Chondrocyte (in vitro differentiated cells): Measurements from ENCODE around the gene CCDC8. TPM values are rescaled to one million over a fixed set of nuclear protein-coding genes. Genes with fewer than 3 reads are reported as not detected.
A peak's percentile ranks its signal among the peaks of the same experiment; 100 is the strongest.

Experiments
- DNase-seq: peaks from one replicate; pipeline ENCODE4 v3.0.0; 2021; ENCODE audit warnings: mixed read lengths, low spot score
- H3K27ac Mint-ChIP-seq: one replicate; pipeline ENCODE4 v1.8.0; 2021; ENCODE audit warnings: mild to moderate bottlenecking, moderate library complexity, mixed read lengths; ENCODE audit not compliant: unreplicated experiment
- H3K27me3 Mint-ChIP-seq: 2 replicates; pipeline ENCODE4 v1.8.0; 2021; ENCODE audit warnings: low read depth, mixed read lengths
- H3K36me3 Mint-ChIP-seq: 2 replicates; pipeline ENCODE4 v1.8.0; 2021; ENCODE audit warnings: low read depth, mixed read lengths
- H3K4me1 Mint-ChIP-seq: 2 replicates; pipeline ENCODE4 v1.8.0; 2021; ENCODE audit warnings: low read depth, mild to moderate bottlenecking, mixed read lengths
- H3K4me3 Mint-ChIP-seq: one replicate; pipeline ENCODE4 v1.8.0; 2021; ENCODE audit warnings: mild to moderate bottlenecking, moderate library complexity, mixed read lengths; ENCODE audit not compliant: unreplicated experiment
- H3K9me3 Mint-ChIP-seq: 2 replicates; pipeline ENCODE4 v1.8.0; 2021; ENCODE audit warnings: low read depth, mixed read lengths
- CTCF ChIP-seq: fragments of 200-600 bp; sonication (generic); IDR thresholded peaks from 2 replicates; pipeline ENCODE4 v1.5.0; 2021; ENCODE audit warnings: antibody characterized with exemption, mild to moderate bottlenecking, moderate library complexity
- long read RNA-seq: library from polyadenylated mRNA; stranded (forward); transcript quantifications from one replicate; pipeline ENCODE4 v2.0.0, GENCODE V29; 2021
- total RNA-seq: library from RNA; stranded (reverse); gene quantifications from 3 replicates; pipeline ENCODE4 v1.2.1, GENCODE V29; 2021

Gene CCDC8
- total RNA-seq, result 39.3 to 53.2 TPM (median 39.5 TPM) in 3 replicates
- long read RNA-seq, transcript CCDC8-201 (1 exons, 3,186 nt), result major isoform, 66 of 67 reads
- long read RNA-seq, partial matches to known transcripts, result 0 of 67 reads
- long read RNA-seq, other reads (novel, unspliced or antisense), result 1 of 67 reads

GRCh38 chr19:46413262-46414031, at the start of gene CCDC8:
Gene CCDC8 (minus strand): TSS chr19:46413564. CDS start chr19:46412810, 754 bp downstream.
- Mint-ChIP-seq H3K9me3 (no peaks in the 10 kb centered on the region), H3K4me1 (peaks cover 70% of the 10 kb centered on the region), H3K27me3 (no peaks in the 10 kb centered on the region), H3K36me3 (peaks cover 12% of the 10 kb centered on the region), H3K4me3 (peak within 1 kb of the TSS; percentile 96), H3K27ac (peak within 1 kb of the TSS; percentile 92)
- no peak for DNase-seq
- no peak for TF ChIP-seq CTCF

GRCh38 chr19:46461537-46461936, 48.2 kb upstream of the CCDC8 start:
- Mint-ChIP-seq H3K27ac (no peak overlapping the region), H3K27me3 (no peaks in the 10 kb centered on the region), H3K9me3 (no peaks in the 10 kb centered on the region), H3K4me1 (peaks cover 5% of the 10 kb centered on the region), H3K36me3 (no peaks in the 10 kb centered on the region), H3K4me3 (no peak overlapping the region)
- TF ChIP-seq CTCF, result no peak
- DNase-seq, result no peak

GRCh38 chr19:46460981-46461380, 47.6 kb upstream of the CCDC8 start:
- Mint-ChIP-seq H3K4me3 (no peak overlapping the region), H3K27ac (no peak overlapping the region), H3K36me3 (no peaks in the 10 kb centered on the region), H3K4me1 (peaks cover 6% of the 10 kb centered on the region), H3K27me3 (no peaks in the 10 kb centered on the region), H3K9me3 (no peaks in the 10 kb centered on the region)
- no peak for TF ChIP-seq CTCF
- DNase-seq, result no peak

- no peak overlapping the region for H3K27ac Mint-ChIP-seq
- H3K4me3 Mint-ChIP-seq, result no peak overlapping the region
- H3K36me3 Mint-ChIP-seq, result no peaks in the 10 kb centered on the region
- no peak for TF ChIP-seq CTCF
- no peaks in the 10 kb centered on the region for H3K9me3 Mint-ChIP-seq
- peaks cover 6% of the 10 kb centered on the region for H3K4me1 Mint-ChIP-seq
- DNase-seq, result no peak
- no peaks in the 10 kb centered on the region for H3K27me3 Mint-ChIP-seq
Measured at GRCh38 chr19:46460055-46460454, 46.7 kb upstream of the CCDC8 start.

GRCh38 chr19:46456930-46457329, 43.6 kb upstream of the CCDC8 start:
- Mint-ChIP-seq H3K27ac (no peak overlapping the region), H3K4me1 (peaks cover 6% of the 10 kb centered on the region), H3K4me3 (no peak overlapping the region), H3K36me3 (no peaks in the 10 kb centered on the region), H3K27me3 (no peaks in the 10 kb centered on the region), H3K9me3 (no peaks in the 10 kb centered on the region)
- peak; percentile 5 for DNase-seq
- TF ChIP-seq CTCF, result no peak
